HEK293 (cell line): ENCODE data around the gene DIP2C.

Experiments
- CTCF ChIA-PET: fragments of 350-600 bp; formaldehyde crosslinking; extraction: SDS; loops from one replicate; lab custom pipeline; 2021; ENCODE audit warnings: antibody characterized with exemption; lab: Yijun Ruan, JAX
- POLR2A ChIA-PET: fragments of 300-600 bp; formaldehyde crosslinking; extraction: SDS; loops from one replicate; lab custom pipeline; 2020; ENCODE audit warnings: antibody characterized with exemption, inconsistent platforms; lab: Yijun Ruan, JAX
- H3K27ac ChIP-seq: fragments of 200-500 bp; sonication (Bioruptor generic); 2 replicates; pipeline ENCODE4 v1.5.1; 2014; ENCODE audit warnings: low read depth, low read length, control low read depth, inconsistent platforms; ENCODE audit errors: extremely low read depth
- H3K36me3 ChIP-seq, 2 experiments: fragments of 200-500 bp in 1 of 2; sonication (Bioruptor generic) in 1 of 2; 1 replicate in 1 of 2; 2 replicates in 1 of 2; pipeline ENCODE4 v1.5.1; 2014 to 2017; ENCODE audit warnings: inconsistent platforms in 2 of 2, low read length in 2 of 2; ENCODE audit not compliant: control insufficient read depth in 2 of 2, insufficient read depth in 1 of 2
- H3K4me1 ChIP-seq: fragments of 200-500 bp; sonication (Bioruptor generic); 2 replicates; pipeline ENCODE4 v1.5.1; 2014; ENCODE audit warnings: mild to moderate bottlenecking, low read length, inconsistent platforms; ENCODE audit not compliant: control insufficient read depth, insufficient read depth
- H3K4me3 ChIP-seq: 2 replicates; pipeline ENCODE4 v1.5.1; 2011; ENCODE audit warnings: low read depth, mild to moderate bottlenecking, control low read depth, low read length, moderate library complexity
- H3K9me3 ChIP-seq: fragments of 200-500 bp; sonication (Bioruptor generic); 2 replicates; pipeline ENCODE4 v1.5.1; 2014; ENCODE audit warnings: low read depth, low read length, inconsistent platforms; ENCODE audit not compliant: control insufficient read depth, insufficient read depth
- OVOL3 ChIP-seq: fragments of 450-650 bp; formaldehyde crosslinking; IDR thresholded peaks from 2 replicates; pipeline ENCODE4 v1.5.1; 2016; ENCODE audit warnings: missing biosample characterization, missing genetic modification characterization
- TCF7L2 ChIP-seq: IDR thresholded peaks from 2 replicates; pipeline ENCODE4 v1.6.1; 2011; ENCODE audit warnings: low read depth, mild to moderate bottlenecking, inconsistent platforms, low read length, moderate library complexity, borderline replicate concordance
- YY1 ChIP-seq: fragments of 450-650 bp; formaldehyde crosslinking; IDR thresholded peaks from 2 replicates; pipeline ENCODE4 v1.5.1; 2018; ENCODE audit warnings: missing biosample characterization, missing genetic modification characterization
- ZFHX2 ChIP-seq: fragments of 450-650 bp; formaldehyde crosslinking; conservative IDR thresholded peaks from 2 replicates; pipeline ENCODE4 v1.5.1; 2016; ENCODE audit warnings: missing biosample characterization, missing genetic modification characterization
- ZIC2 ChIP-seq: fragments of 450-650 bp; formaldehyde crosslinking; IDR thresholded peaks from 2 replicates; pipeline ENCODE4 v1.5.1; 2016; ENCODE audit warnings: missing biosample characterization, missing genetic modification characterization
- ZNF121 ChIP-seq: fragments of 450-650 bp; formaldehyde crosslinking; IDR thresholded peaks from 2 replicates; pipeline ENCODE4 v1.5.1; 2016; ENCODE audit warnings: missing biosample characterization, missing genetic modification characterization
- ZNF155 ChIP-seq: fragments of 450-650 bp; formaldehyde crosslinking; IDR thresholded peaks from 2 replicates; pipeline ENCODE4 v1.5.1; 2016; ENCODE audit warnings: missing biosample characterization, missing genetic modification characterization
- ZNF169 ChIP-seq: fragments of 450-650 bp; formaldehyde crosslinking; IDR thresholded peaks from 2 replicates; pipeline ENCODE4 v1.5.1; 2016; ENCODE audit warnings: missing biosample characterization, missing genetic modification characterization
- ZNF184 ChIP-seq: fragments of 450-650 bp; IDR thresholded peaks from 2 replicates; pipeline ENCODE4 v1.5.1; 2018; ENCODE audit warnings: missing biosample characterization, mild to moderate bottlenecking, missing genetic modification characterization
- ZNF302 ChIP-seq: fragments of 450-650 bp; formaldehyde crosslinking; IDR thresholded peaks from 2 replicates; pipeline ENCODE4 v1.5.1; 2016; ENCODE audit warnings: missing biosample characterization, missing genetic modification characterization, low read depth
- ZNF366 ChIP-seq: fragments of 450-650 bp; formaldehyde crosslinking; conservative IDR thresholded peaks from 2 replicates; pipeline ENCODE4 v1.5.1; 2016; ENCODE audit warnings: missing biosample characterization, missing genetic modification characterization
- ZNF423 ChIP-seq: fragments of 450-650 bp; formaldehyde crosslinking; IDR thresholded peaks from 2 replicates; pipeline ENCODE4 v1.5.1; 2016; ENCODE audit warnings: missing biosample characterization, missing genetic modification characterization
- ZNF677 ChIP-seq: fragments of 450-650 bp; IDR thresholded peaks from 2 replicates; pipeline ENCODE4 v1.5.0; 2018; ENCODE audit warnings: missing biosample characterization, mild to moderate bottlenecking, missing genetic modification characterization, moderate library complexity
- ZNF707 ChIP-seq: fragments of 450-650 bp; formaldehyde crosslinking; IDR thresholded peaks from 2 replicates; pipeline ENCODE4 v1.5.1; 2016; ENCODE audit warnings: missing biosample characterization, missing genetic modification characterization
- ZSCAN30 ChIP-seq: fragments of 450-650 bp; IDR thresholded peaks from 2 replicates; pipeline ENCODE4 v1.5.1; 2018; ENCODE audit warnings: missing biosample characterization, mild to moderate bottlenecking, missing genetic modification characterization, moderate library complexity
- TF ChIP-seq, protein P1 (sequence below): fragments of 450-650 bp; formaldehyde crosslinking; IDR thresholded peaks from 2 replicates; pipeline ENCODE4 v1.5.1; 2017; ENCODE audit warnings: missing biosample characterization, missing genetic modification characterization
- TF ChIP-seq, protein P2 (sequence below): fragments of 450-650 bp; formaldehyde crosslinking; IDR thresholded peaks from 2 replicates; pipeline ENCODE4 v1.5.1; 2016; ENCODE audit warnings: missing biosample characterization, missing genetic modification characterization
- TF ChIP-seq, protein P3 (sequence below): fragments of 450-650 bp; formaldehyde crosslinking; IDR thresholded peaks from 2 replicates; pipeline ENCODE4 v1.5.1; 2016; ENCODE audit warnings: missing biosample characterization, missing genetic modification characterization
- TF ChIP-seq, protein P4 (sequence below): fragments of 450-650 bp; formaldehyde crosslinking; IDR thresholded peaks from 2 replicates; pipeline ENCODE4 v1.5.1; 2016; ENCODE audit warnings: missing biosample characterization, missing genetic modification characterization, low read depth

DIP2C gene

DNA sequence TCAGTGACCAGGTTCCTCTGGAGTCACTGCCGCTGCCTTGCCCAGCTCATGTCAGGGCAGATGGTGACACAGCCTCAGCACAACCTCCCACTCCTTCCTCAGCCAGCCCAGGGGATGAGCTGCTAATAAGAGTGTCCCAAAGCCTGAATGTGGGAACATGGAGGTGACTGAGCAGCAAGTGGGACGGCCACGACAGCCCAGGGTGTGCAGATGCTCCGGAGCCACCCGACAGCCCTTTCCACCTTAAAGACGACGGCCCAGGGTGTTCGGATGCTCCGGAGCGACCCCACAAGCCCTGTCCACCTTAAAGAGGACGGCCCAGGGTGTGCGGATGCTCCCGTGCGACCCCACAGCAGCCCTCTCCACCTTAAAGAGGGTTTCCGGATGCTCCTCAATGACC lies 89.2 kb downstream of the DIP2C start (continued):
- no peak for TF ChIP-seq ZNF423 (tag by site-specific recombination)

DNA sequence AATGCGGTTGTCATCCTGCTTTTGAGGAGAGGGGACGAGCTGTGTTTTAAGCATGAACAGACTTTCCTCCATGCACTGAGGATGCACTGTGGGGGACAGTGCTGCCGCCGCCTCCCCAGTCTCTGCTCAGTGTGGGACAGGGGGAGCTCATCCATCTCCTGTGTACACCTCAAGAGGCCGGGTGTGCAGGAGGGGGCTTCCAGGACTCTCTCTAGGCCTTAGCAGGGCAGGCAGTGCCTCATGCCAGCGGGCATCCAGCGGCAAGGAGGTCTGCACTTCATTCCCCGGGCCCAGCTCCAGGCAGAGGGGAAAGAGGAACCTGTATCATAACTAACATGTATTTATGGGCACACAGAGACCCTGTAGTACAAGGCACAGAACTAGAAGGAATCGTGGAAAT lies 89.7 kb downstream of the DIP2C start:
- POLR2A ChIA-PET, result no interaction called here
- no peak overlapping the region for H3K27ac ChIP-seq
- no peaks in the 10 kb centered on the region for H3K4me1 ChIP-seq

DNA sequence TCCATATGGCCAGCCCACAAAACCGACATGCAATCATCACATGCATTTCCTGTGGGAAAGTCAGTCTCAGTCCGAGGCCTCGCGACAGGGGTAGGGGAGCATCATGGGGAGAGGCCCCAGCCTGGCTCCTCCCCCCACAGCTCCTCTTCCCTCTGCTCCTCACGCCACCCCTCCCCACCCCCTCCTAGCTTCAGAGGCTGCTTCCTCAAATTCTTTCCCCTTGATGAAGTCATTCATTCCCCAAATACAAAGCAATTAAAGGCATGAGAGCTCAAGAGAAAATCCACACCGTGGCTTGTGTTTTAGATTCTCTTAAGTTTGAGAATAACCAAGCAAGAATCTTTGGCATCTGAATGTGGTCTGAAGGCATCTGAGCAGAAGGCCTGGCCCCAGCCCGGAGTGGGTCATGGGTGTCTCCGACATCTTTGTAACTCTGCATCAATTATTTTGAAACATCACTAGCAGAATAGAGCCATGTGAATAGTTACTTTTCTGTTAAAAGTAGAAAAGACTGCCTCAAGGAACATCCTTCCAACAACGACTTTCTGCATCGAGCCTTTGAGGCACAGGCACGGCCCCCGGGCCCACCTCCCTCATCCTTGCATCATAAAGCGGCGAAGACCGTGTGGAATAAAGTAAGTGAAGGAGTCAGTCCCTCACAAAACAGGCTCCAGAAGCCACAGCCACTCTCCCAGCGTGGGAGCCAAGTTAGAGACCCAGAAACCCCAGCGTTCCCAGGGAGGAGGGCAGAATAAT lies 90.9 kb downstream of the DIP2C start:
- ChIA-PET CTCF (no interaction called here), POLR2A (no interaction called here)
- no peaks in the 10 kb centered on the region for H3K4me1 ChIP-seq
- no peaks in the 10 kb centered on the region for H3K36me3 ChIP-seq
- no peak overlapping the region for H3K27ac ChIP-seq
- TF ChIP-seq, protein P1, sequence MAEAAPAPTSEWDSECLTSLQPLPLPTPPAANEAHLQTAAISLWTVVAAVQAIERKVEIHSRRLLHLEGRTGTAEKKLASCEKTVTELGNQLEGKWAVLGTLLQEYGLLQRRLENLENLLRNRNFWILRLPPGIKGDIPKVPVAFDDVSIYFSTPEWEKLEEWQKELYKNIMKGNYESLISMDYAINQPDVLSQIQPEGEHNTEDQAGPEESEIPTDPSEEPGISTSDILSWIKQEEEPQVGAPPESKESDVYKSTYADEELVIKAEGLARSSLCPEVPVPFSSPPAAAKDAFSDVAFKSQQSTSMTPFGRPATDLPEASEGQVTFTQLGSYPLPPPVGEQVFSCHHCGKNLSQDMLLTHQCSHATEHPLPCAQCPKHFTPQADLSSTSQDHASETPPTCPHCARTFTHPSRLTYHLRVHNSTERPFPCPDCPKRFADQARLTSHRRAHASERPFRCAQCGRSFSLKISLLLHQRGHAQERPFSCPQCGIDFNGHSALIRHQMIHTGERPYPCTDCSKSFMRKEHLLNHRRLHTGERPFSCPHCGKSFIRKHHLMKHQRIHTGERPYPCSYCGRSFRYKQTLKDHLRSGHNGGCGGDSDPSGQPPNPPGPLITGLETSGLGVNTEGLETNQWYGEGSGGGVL (tag by site-specific recombination), result peak; percentile 32; the same call in 1 of the 2 replicates
- no peak for TF ChIP-seq ZNF155
- H3K9me3 ChIP-seq, result no peaks in the 10 kb centered on the region
- no peak overlapping the region for H3K4me3 ChIP-seq

More for the DNA sequence above, 89.7 kb downstream of the DIP2C start:
- H3K4me3 ChIP-seq, result no peak overlapping the region
- TF ChIP-seq ZSCAN30, result no peak
- TF ChIP-seq OVOL3 (tag by site-specific recombination), result no peak
- TF ChIP-seq ZFHX2 (tag by site-specific recombination), result no peak
- no peak for TF ChIP-seq YY1 (tag by site-specific recombination)
- TF ChIP-seq ZNF184, result no peak
- TF ChIP-seq ZNF677 (tag by site-specific recombination), result no peak
- no peak for TF ChIP-seq ZIC2 (tag by site-specific recombination)
- TF ChIP-seq, protein P2, sequence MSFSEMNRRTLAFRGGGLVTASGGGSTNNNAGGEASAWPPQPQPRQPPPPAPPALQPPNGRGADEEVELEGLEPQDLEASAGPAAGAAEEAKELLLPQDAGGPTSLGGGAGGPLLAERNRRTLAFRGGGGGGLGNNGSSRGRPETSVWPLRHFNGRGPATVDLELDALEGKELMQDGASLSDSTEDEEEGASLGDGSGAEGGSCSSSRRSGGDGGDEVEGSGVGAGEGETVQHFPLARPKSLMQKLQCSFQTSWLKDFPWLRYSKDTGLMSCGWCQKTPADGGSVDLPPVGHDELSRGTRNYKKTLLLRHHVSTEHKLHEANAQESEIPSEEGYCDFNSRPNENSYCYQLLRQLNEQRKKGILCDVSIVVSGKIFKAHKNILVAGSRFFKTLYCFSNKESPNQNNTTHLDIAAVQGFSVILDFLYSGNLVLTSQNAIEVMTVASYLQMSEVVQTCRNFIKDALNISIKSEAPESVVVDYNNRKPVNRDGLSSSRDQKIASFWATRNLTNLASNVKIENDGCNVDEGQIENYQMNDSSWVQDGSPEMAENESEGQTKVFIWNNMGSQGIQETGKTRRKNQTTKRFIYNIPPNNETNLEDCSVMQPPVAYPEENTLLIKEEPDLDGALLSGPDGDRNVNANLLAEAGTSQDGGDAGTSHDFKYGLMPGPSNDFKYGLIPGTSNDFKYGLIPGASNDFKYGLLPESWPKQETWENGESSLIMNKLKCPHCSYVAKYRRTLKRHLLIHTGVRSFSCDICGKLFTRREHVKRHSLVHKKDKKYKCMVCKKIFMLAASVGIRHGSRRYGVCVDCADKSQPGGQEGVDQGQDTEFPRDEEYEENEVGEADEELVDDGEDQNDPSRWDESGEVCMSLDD (tag by site-specific recombination), result no peak
- no peaks in the 10 kb centered on the region for H3K36me3 ChIP-seq
- CTCF ChIA-PET, result interaction anchor here (1.0 kb wide), 1 partner anchor 24 kb away, joined by 4 read pairs; no protein-coding TSS in a partner anchor
- H3K9me3 ChIP-seq, result no peaks in the 10 kb centered on the region

DNA sequence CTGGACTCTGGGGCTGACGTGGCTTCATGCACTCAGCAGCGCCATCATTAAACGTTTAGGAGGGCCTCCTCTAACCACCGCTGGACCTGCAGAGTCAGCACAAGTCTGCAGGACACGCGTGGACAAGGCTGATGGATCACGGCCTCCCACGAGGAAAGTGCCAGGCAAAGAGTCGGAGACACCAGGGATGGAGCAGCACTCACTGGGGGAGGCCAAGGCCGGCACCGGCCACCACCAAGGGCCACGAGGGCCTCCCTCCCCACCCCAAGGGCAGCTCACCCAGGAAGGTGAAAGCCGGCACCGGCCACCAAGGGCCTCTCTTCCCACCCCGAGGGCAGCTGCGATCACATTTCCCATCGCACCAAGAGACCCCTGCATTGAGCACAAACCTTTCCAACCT lies 91.5 kb downstream of the DIP2C start:
- Histone ChIP-seq H3K36me3 (no peaks in the 10 kb centered on the region), H3K9me3 (no peaks in the 10 kb centered on the region), H3K27ac (no peak overlapping the region), H3K4me3 (no peak overlapping the region), H3K4me1 (no peaks in the 10 kb centered on the region)
- ChIA-PET POLR2A (no interaction called here), CTCF (no interaction called here)
- TF ChIP-seq, protein P3, sequence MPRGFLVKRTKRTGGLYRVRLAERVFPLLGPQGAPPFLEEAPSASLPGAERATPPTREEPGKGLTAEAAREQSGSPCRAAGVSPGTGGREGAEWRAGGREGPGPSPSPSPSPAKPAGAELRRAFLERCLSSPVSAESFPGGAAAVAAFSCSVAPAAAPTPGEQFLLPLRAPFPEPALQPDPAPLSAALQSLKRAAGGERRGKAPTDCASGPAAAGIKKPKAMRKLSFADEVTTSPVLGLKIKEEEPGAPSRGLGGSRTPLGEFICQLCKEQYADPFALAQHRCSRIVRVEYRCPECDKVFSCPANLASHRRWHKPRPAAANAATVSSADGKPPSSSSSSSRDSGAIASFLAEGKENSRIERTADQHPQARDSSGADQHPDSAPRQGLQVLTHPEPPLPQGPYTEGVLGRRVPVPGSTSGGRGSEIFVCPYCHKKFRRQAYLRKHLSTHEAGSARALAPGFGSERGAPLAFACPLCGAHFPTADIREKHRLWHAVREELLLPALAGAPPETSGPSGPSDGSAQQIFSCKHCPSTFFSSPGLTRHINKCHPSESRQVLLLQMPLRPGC, result no peak
- TF ChIP-seq ZNF366 (tag by site-specific recombination) (no peak), ZNF169 (tag by site-specific recombination) (no peak), ZNF121 (tag by site-specific recombination) (no peak), ZNF707 (tag by site-specific recombination) (no peak), TCF7L2 (no peak), ZNF302 (tag by site-specific recombination) (no peak)
- TF ChIP-seq, protein P4, sequence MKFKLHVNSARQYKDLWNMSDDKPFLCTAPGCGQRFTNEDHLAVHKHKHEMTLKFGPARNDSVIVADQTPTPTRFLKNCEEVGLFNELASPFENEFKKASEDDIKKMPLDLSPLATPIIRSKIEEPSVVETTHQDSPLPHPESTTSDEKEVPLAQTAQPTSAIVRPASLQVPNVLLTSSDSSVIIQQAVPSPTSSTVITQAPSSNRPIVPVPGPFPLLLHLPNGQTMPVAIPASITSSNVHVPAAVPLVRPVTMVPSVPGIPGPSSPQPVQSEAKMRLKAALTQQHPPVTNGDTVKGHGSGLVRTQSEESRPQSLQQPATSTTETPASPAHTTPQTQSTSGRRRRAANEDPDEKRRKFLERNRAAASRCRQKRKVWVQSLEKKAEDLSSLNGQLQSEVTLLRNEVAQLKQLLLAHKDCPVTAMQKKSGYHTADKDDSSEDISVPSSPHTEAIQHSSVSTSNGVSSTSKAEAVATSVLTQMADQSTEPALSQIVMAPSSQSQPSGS, result no peak
- TF ChIP-seq, all 188 proteins: peak for 0
